ENCODE data around the gene KCNC1. TPM values are rescaled to one million over a fixed set of nuclear protein-coding genes. Genes with fewer than 3 reads are reported as not detected.

KCNC1 gene
- polyA plus RNA-seq, 4 donors: 0.13 to 1.3 TPM; not detected in 2

DNA sequence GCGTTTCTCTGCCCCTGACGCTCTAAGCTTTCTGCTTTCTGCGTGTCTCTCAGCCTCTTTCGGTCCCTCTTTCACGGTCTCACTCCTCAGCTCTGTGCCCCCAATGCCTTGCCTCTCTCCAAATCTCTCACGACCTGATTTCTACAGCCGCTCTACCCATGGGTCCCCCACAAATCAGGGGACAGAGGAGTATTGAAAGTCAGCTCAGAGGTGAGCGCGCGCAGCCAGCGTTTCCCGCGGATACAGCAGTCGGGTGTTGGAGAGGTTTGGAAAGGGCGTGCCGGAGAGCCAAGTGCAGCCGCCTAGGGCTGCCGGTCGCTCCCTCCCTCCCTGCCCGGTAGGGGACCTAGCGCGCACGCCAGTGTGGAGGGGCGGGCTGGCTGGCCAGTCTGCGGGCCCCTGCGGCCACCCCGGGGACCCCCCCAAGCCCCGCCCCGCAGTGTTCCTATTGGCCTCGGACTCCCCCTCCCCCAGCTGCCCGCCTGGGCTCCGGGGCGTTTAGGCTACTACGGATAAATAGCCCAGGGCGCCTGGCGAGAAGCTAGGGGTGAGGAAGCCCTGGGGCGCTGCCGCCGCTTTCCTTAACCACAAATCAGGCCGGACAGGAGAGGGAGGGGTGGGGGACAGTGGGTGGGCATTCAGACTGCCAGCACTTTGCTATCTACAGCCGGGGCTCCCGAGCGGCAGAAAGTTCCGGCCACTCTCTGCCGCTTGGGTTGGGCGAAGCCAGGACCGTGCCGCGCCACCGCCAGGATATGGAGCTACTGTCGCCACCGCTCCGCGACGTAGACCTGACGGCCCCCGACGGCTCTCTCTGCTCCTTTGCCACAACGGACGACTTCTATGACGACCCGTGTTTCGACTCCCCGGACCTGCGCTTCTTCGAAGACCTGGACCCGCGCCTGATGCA lies 15.3 kb upstream of the KCNC1 start, which contains the start of gene MYOD1:
MYOD1 (plus strand) TSS at position 544 of the 910 bp plus-strand sequence; CDS start at position 756, 212 bp downstream.
- Histone ChIP-seq H3K36me3 (ENCODE audit: control insufficient read depth in 3 of 3, insufficient read depth in 2 of 3, low read depth in 1 of 3, low read length in 3 of 3) (no peaks in the 10 kb centered on the region), H3K4me1 (ENCODE audit: control insufficient read depth in 3 of 3, insufficient read depth in 2 of 3, low read depth in 1 of 3, low read length in 2 of 3) (no peaks in the 10 kb centered on the region), H3K27ac (ENCODE audit: low read depth in 1 of 3, low read length in 2 of 3) (no peak within 1 kb of the TSS), H3K4me3 (ENCODE audit: low read depth in 1 of 3, low read length in 3 of 3) (no peak within 1 kb of the TSS), H3K27me3 (ENCODE audit: control insufficient read depth in 3 of 3, insufficient read depth in 3 of 3, low read length in 3 of 3) (peaks cover 18 to 90% (median 49%) of the 10 kb centered on the region in 3 donors), H3K9me3 (ENCODE audit: control insufficient read depth in 2 of 2, insufficient read depth in 1 of 2, low read depth in 1 of 2, low read length in 1 of 2) (no peaks in the 10 kb centered on the region)
- DNase-seq (peak in 1 of 2 donors; percentile 14), FAIRE-seq (no peak)
- 5 to 18% (median 12%) methylated on average over 58 to 68 of the region's 68 CpGs for WGBS, 3 donors

DNA sequence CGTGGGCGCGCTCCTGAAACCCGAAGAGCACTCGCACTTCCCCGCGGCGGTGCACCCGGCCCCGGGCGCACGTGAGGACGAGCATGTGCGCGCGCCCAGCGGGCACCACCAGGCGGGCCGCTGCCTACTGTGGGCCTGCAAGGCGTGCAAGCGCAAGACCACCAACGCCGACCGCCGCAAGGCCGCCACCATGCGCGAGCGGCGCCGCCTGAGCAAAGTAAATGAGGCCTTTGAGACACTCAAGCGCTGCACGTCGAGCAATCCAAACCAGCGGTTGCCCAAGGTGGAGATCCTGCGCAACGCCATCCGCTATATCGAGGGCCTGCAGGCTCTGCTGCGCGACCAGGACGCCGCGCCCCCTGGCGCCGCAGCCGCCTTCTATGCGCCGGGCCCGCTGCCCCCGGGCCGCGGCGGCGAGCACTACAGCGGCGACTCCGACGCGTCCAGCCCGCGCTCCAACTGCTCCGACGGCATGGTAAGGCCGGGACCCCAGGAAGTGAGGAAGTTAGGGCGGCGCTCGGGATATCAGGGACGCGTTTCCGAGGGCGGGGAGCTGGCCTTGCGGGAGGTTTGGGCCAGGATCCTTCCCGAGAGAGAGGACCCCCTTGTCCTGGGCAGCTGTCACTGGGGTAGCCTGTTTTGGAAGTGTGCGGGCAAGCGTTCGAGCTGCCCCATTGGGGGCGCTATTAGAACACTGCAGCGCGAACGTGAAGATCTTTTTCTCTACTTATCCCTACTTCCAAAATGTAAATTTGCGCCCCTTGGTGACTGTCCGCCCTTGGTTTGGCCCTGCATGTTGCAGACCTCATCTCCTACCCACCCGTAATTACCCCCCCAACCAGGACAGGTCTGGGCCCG lies 14.4 kb upstream of the KCNC1 start:
- WGBS, 3 donors: 5 to 14% (median 14%) methylated on average over 85 of the region's 85 CpGs
- H3K27me3 ChIP-seq (ENCODE audit: control insufficient read depth in 3 of 3, insufficient read depth in 3 of 3, low read length in 3 of 3): peaks cover 18 to 89% (median 52%) of the 10 kb centered on the region in 3 donors
- DNase-seq: peak in 1 of 2 donors; percentile 32

DNA sequence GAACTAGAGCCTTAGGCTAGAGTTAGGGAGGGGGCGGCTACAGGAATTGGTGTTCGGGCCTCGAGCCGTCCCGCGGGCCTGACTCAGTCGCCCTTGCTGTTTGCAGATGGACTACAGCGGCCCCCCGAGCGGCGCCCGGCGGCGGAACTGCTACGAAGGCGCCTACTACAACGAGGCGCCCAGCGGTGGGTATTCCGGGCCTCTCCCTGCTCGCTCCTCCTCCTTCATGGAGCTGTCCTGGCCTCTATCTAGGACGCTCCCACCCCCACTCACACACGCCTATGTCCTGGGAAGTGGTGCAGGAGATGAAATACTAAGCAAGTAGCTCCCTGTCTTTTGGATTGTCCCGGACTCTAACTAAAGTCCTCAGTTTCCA lies 13.8 kb upstream of the KCNC1 start:
- 4 to 19% (median 5%) methylated on average over 19 to 24 of the region's 24 CpGs for WGBS, 3 donors
- no peak overlapping the region for H3K27ac ChIP-seq (ENCODE audit: low read depth in 1 of 3, low read length in 2 of 3)
- H3K4me3 ChIP-seq (ENCODE audit: low read depth in 1 of 3, low read length in 3 of 3): no peak overlapping the region
- peak in 1 of 2 donors; percentile 9 for DNase-seq
- H3K36me3 ChIP-seq (ENCODE audit: control insufficient read depth in 3 of 3, insufficient read depth in 2 of 3, low read depth in 1 of 3, low read length in 3 of 3): no peaks in the 10 kb centered on the region
- no peaks in the 10 kb centered on the region for H3K9me3 ChIP-seq (ENCODE audit: control insufficient read depth in 2 of 2, insufficient read depth in 1 of 2, low read depth in 1 of 2, low read length in 1 of 2)
- H3K27me3 ChIP-seq (ENCODE audit: control insufficient read depth in 3 of 3, insufficient read depth in 3 of 3, low read length in 3 of 3): peaks cover 18 to 92% (median 52%) of the 10 kb centered on the region in 3 donors
- FAIRE-seq: no peak
- H3K4me1 ChIP-seq (ENCODE audit: control insufficient read depth in 3 of 3, insufficient read depth in 2 of 3, low read depth in 1 of 3, low read length in 2 of 3): no peaks in the 10 kb centered on the region

More for the DNA sequence above, 14.4 kb upstream of the KCNC1 start:
- no peak overlapping the region for H3K27ac ChIP-seq (ENCODE audit: low read depth in 1 of 3, low read length in 2 of 3)
- H3K9me3 ChIP-seq (ENCODE audit: control insufficient read depth in 2 of 2, insufficient read depth in 1 of 2, low read depth in 1 of 2, low read length in 1 of 2): no peaks in the 10 kb centered on the region
- no peaks in the 10 kb centered on the region for H3K36me3 ChIP-seq (ENCODE audit: control insufficient read depth in 3 of 3, insufficient read depth in 2 of 3, low read depth in 1 of 3, low read length in 3 of 3)
- no peak overlapping the region for H3K4me3 ChIP-seq (ENCODE audit: low read depth in 1 of 3, low read length in 3 of 3)
- FAIRE-seq: no peak
- H3K4me1 ChIP-seq (ENCODE audit: control insufficient read depth in 3 of 3, insufficient read depth in 2 of 3, low read depth in 1 of 3, low read length in 2 of 3): no peaks in the 10 kb centered on the region

DNA sequence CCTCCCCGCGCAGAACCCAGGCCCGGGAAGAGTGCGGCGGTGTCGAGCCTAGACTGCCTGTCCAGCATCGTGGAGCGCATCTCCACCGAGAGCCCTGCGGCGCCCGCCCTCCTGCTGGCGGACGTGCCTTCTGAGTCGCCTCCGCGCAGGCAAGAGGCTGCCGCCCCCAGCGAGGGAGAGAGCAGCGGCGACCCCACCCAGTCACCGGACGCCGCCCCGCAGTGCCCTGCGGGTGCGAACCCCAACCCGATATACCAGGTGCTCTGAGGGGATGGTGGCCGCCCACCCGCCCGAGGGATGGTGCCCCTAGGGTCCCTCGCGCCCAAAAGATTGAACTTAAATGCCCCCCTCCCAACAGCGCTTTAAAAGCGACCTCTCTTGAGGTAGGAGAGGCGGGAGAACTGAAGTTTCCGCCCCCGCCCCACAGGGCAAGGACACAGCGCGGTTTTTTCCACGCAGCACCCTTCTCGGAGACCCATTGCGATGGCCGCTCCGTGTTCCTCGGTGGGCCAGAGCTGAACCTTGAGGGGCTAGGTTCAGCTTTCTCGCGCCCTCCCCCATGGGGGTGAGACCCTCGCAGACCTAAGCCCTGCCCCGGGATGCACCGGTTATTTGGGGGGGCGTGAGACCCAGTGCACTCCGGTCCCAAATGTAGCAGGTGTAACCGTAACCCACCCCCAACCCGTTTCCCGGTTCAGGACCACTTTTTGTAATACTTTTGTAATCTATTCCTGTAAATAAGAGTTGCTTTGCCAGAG lies 13.2 kb upstream of the KCNC1 start:
- H3K36me3 ChIP-seq (ENCODE audit: control insufficient read depth in 3 of 3, insufficient read depth in 2 of 3, low read depth in 1 of 3, low read length in 3 of 3): no peaks in the 10 kb centered on the region
- 10 to 20% (median 18%) methylated on average over 51 to 56 of the region's 56 CpGs for WGBS, 3 donors
- no peaks in the 10 kb centered on the region for H3K9me3 ChIP-seq (ENCODE audit: control insufficient read depth in 2 of 2, insufficient read depth in 1 of 2, low read depth in 1 of 2, low read length in 1 of 2)
- H3K27ac ChIP-seq (ENCODE audit: low read depth in 1 of 3, low read length in 2 of 3): no peak overlapping the region
- H3K4me1 ChIP-seq (ENCODE audit: control insufficient read depth in 3 of 3, insufficient read depth in 2 of 3, low read depth in 1 of 3, low read length in 2 of 3): no peaks in the 10 kb centered on the region
- H3K27me3 ChIP-seq (ENCODE audit: control insufficient read depth in 3 of 3, insufficient read depth in 3 of 3, low read length in 3 of 3): peaks cover 18 to 87% (median 50%) of the 10 kb centered on the region in 3 donors
- FAIRE-seq (no peak), DNase-seq (peak in 1 of 2 donors; percentile 6)
- H3K4me3 ChIP-seq (ENCODE audit: low read depth in 1 of 3, low read length in 3 of 3): no peak overlapping the region

DNA sequence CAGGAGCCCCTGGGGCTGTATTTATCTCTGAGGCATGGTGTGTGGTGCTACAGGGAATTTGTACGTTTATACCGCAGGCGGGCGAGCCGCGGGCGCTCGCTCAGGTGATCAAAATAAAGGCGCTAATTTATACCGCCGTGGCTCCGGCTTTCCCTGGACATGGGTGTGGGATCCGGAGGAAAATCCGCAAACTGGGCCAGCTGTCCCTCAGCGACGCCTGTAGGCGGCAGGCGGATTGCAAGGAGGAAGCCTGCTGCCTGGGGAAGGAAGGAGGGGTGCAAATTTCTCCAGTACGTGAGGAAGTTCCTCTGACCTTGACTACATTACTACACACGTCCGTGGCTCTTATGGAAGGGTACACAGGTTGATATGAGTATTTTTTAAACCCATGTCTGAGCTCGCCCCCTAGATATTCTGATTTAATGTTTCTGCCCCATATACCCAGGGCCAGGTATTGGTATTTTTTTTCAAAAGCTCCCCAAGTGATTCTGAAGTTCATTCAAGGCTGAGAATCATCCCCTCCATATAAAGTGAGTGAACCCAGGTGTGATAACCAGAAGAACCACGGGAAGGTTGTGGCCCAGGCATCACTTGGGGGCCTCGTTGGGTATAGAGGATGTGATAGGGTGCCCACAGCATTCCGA lies 12.5 kb upstream of the KCNC1 start:
- H3K36me3 ChIP-seq (ENCODE audit: control insufficient read depth in 3 of 3, insufficient read depth in 2 of 3, low read depth in 1 of 3, low read length in 3 of 3): no peaks in the 10 kb centered on the region
- H3K4me3 ChIP-seq (ENCODE audit: low read depth in 1 of 3, low read length in 3 of 3): no peak overlapping the region
- 12 to 17% (median 14%) methylated on average over 25 of the region's 25 CpGs for WGBS, 3 donors
- H3K9me3 ChIP-seq (ENCODE audit: control insufficient read depth in 2 of 2, insufficient read depth in 1 of 2, low read depth in 1 of 2, low read length in 1 of 2): no peaks in the 10 kb centered on the region
- H3K4me1 ChIP-seq (ENCODE audit: control insufficient read depth in 3 of 3, insufficient read depth in 2 of 3, low read depth in 1 of 3, low read length in 2 of 3): no peaks in the 10 kb centered on the region
- no peak overlapping the region for H3K27ac ChIP-seq (ENCODE audit: low read depth in 1 of 3, low read length in 2 of 3)
- no peak for FAIRE-seq
- peaks cover 18 to 80% (median 48%) of the 10 kb centered on the region in 3 donors for H3K27me3 ChIP-seq (ENCODE audit: control insufficient read depth in 3 of 3, insufficient read depth in 3 of 3, low read length in 3 of 3)
- DNase-seq: peak in 1 of 2 donors; percentile 18

DNA sequence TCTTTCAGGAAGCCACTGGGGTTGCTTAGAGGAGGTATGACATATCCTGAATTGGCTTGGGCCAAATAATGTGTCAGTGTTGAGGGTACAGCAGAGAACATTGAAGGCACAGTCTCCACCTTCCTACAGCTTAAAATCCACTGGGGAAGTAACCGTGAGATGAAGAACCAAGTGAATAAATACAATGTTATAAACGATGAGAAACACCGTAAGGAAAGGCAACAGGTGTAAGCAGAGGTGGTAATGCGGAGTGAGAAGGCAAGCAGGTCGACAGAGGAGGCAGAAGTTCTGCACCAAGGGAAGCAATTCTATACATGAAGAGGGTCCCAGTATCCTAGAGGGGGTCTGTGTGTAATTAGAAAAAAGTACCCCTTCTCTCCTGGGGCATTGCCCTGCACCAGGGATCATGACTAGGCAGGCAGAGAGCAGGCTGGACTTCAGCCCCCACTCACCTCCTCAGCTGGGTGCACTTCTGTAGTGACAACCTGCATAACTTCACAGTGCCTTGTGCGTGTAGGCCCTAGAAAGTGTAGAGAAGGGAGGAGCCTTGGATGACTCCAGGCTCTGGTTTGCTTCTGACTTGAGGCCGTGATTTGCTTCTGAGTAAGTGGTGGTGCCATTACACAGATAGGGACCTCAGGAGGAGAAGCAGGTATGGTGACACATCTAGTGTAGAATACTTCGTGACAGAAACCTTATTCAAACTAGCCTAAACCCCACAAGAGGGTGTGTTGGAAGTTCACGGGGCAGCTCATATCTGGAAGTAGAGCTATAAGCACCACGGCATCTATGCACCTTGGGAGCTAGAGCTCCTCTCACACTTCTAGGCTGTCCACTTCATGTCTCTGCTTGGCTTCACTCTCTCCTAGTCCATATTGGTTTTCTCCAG lies 10.3 kb upstream of the KCNC1 start:
- Histone ChIP-seq H3K9me3 (ENCODE audit: control insufficient read depth in 2 of 2, insufficient read depth in 1 of 2, low read depth in 1 of 2, low read length in 1 of 2) (no peaks in the 10 kb centered on the region), H3K27me3 (ENCODE audit: control insufficient read depth in 3 of 3, insufficient read depth in 3 of 3, low read length in 3 of 3) (peaks cover 15 to 59% (median 38%) of the 10 kb centered on the region in 3 donors), H3K4me1 (ENCODE audit: control insufficient read depth in 3 of 3, insufficient read depth in 2 of 3, low read depth in 1 of 3, low read length in 2 of 3) (no peaks in the 10 kb centered on the region), H3K27ac (ENCODE audit: low read depth in 1 of 3, low read length in 2 of 3) (no peak overlapping the region), H3K36me3 (ENCODE audit: control insufficient read depth in 3 of 3, insufficient read depth in 2 of 3, low read depth in 1 of 3, low read length in 3 of 3) (no peaks in the 10 kb centered on the region), H3K4me3 (ENCODE audit: low read depth in 1 of 3, low read length in 3 of 3) (no peak overlapping the region)
- no peak for DNase-seq
- FAIRE-seq: no peak
- 62 to 72% (median 70%) methylated on average over 10 of the region's 10 CpGs for WGBS, 3 donors

DNA sequence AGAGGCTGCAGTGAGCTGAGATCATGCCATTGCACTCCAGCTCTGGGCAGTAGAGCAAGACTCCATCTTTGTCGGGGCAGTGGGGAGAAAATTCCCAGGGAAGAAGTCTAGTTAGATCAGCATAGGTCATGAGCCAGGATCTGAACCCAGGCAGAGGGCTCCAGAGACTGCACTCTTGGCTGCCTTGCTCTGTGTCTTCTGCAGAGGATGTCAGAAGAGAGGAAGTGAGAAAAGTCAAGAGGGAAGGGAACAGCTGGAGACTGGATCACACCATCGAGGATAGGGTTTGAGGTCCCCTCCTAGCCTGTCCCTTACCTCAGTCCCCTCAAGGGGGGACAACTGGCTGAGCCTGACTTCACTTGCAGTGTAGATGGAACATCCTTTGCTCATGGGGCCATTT lies 9.4 kb upstream of the KCNC1 start:
- H3K27me3 ChIP-seq (ENCODE audit: control insufficient read depth in 3 of 3, insufficient read depth in 3 of 3, low read length in 3 of 3): peaks cover 12 to 51% (median 34%) of the 10 kb centered on the region in 3 donors
- 69 to 73% (median 72%) methylated on average over 2 of the region's 2 CpGs for WGBS, 3 donors

More for the DNA sequence above, 9.4 kb upstream of the KCNC1 start:
- Histone ChIP-seq H3K4me3 (ENCODE audit: low read depth in 1 of 3, low read length in 3 of 3) (no peak overlapping the region), H3K9me3 (ENCODE audit: control insufficient read depth in 2 of 2, insufficient read depth in 1 of 2, low read depth in 1 of 2, low read length in 1 of 2) (no peaks in the 10 kb centered on the region), H3K27ac (ENCODE audit: low read depth in 1 of 3, low read length in 2 of 3) (no peak overlapping the region), H3K4me1 (ENCODE audit: control insufficient read depth in 3 of 3, insufficient read depth in 2 of 3, low read depth in 1 of 3, low read length in 2 of 3) (no peaks in the 10 kb centered on the region), H3K36me3 (ENCODE audit: control insufficient read depth in 3 of 3, insufficient read depth in 2 of 3, low read depth in 1 of 3, low read length in 3 of 3) (no peaks in the 10 kb centered on the region)
- FAIRE-seq: no peak
- DNase-seq: no peak
